ENCODE data around the gene ST6GALNAC6. TPM values are rescaled to one million over a fixed set of nuclear protein-coding genes. Genes with fewer than 3 reads are reported as not detected.
A peak's percentile ranks its signal among the peaks of the same experiment; 100 is the strongest.

ST6GALNAC6 gene
- total and polyA plus RNA-seq, 2 donors (not counting 1 experiment from before 2014, with no cell fraction given), result 68.0 to 126 TPM

DNA sequence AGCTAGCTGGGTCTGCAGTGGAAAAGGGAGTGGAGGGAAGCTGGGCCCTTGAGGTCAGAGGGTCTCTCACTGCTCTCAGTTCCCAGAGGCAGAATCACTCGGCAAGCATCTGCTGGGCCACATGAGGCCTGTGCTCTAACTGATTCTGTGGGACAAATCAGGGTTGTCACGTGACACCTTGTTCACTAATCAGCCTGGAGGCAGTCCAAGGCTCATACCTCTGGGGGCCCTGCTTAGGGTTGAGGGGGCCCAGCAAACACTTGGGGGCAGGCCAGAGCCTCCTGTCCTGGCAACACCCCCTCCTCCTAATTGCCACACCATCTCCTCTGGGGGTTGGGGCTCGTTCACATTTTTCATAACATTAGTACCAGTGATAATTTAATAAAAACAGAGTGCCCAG lies 47.3 kb upstream of the ST6GALNAC6 start:
- no peak overlapping the region for H3K9ac ChIP-seq (ENCODE audit: low read length)
- Mint-ChIP-seq H3K27ac (no peak overlapping the region), H3K4me3 (no peak overlapping the region), H3K27me3 (no peaks in the 10 kb centered on the region), H3K4me1 (peaks cover 30% of the 10 kb centered on the region), H3K9me3 (ENCODE audit: insufficient read depth) (no peaks in the 10 kb centered on the region)
- CTCF ChIA-PET, result interaction anchor here (8.0 to 12.6 kb wide), 2 partner anchors 9 to 89 kb away, joined by 85 to 310 read pairs; no protein-coding TSS in a partner anchor
- peaks cover 0 to 78% of the 10 kb centered on the region in 2 experiments for H3K36me3 ChIP-seq (replicated peaks in 1 of 2; ENCODE audit: control extremely low read depth in 1 of 2, control insufficient read depth in 1 of 2, extremely low read depth in 1 of 2, insufficient read depth in 2 of 2, low read length in 1 of 2)
- no peak overlapping the region for H2AFZ ChIP-seq (ENCODE audit: insufficient read depth, low read depth, low read length, poor library complexity, severe bottlenecking)
- peaks cover 17 to 18% of the 10 kb centered on the region in 2 donors for H3K4me1 ChIP-seq (ENCODE audit: control insufficient read depth in 2 of 2, insufficient read depth in 2 of 2, low read length in 2 of 2)
- ATAC-seq (ENCODE audit: low read depth), result no peak
- H3K79me2 ChIP-seq (ENCODE audit: control insufficient read depth, insufficient read depth, low read length), result peaks cover 41% of the 10 kb centered on the region
- no peak overlapping the region for H3K4me3 ChIP-seq (ENCODE audit: control extremely low read depth in 1 of 5, extremely low read depth in 1 of 5, insufficient read depth in 1 of 5, low read depth in 2 of 5, low read length in 4 of 5)
- 91% methylated on average over 2 of the region's 3 CpGs for WGBS (ENCODE audit: insufficient coverage)
- no peak for DNase-seq
- intact Hi-C loops (cut with micrococcal nuclease), result no loop called here
- no peaks in the 10 kb centered on the region for H3K9me3 ChIP-seq (ENCODE audit: control extremely low read depth in 1 of 3, control insufficient read depth in 2 of 3, insufficient read depth in 1 of 3, low read length in 2 of 3)
- H3K4me2 ChIP-seq (replicated peaks; ENCODE audit: low read depth, low read length, poor library complexity, severe bottlenecking), result no peak overlapping the region
- no peaks in the 10 kb centered on the region for H3K27me3 ChIP-seq (replicated peaks in 1 of 4; ENCODE audit: control extremely low read depth in 1 of 4, control insufficient read depth in 3 of 4, insufficient read depth in 4 of 4, low read length in 3 of 4)
- peaks cover 88% of the 10 kb centered on the region for H4K20me1 ChIP-seq (ENCODE audit: control insufficient read depth, insufficient read depth, low read length, poor library complexity, severe bottlenecking)
- POLR2A ChIA-PET, result interaction anchor here (0.5 kb wide), 1 partner anchor 92 kb away, joined by 3 read pairs; no protein-coding TSS in a partner anchor
- H3K27ac ChIP-seq (ENCODE audit: low read length in 2 of 2), result peak overlapping the region in 1 of 2 donors; percentile 9
- TF ChIP-seq, protein P1, sequence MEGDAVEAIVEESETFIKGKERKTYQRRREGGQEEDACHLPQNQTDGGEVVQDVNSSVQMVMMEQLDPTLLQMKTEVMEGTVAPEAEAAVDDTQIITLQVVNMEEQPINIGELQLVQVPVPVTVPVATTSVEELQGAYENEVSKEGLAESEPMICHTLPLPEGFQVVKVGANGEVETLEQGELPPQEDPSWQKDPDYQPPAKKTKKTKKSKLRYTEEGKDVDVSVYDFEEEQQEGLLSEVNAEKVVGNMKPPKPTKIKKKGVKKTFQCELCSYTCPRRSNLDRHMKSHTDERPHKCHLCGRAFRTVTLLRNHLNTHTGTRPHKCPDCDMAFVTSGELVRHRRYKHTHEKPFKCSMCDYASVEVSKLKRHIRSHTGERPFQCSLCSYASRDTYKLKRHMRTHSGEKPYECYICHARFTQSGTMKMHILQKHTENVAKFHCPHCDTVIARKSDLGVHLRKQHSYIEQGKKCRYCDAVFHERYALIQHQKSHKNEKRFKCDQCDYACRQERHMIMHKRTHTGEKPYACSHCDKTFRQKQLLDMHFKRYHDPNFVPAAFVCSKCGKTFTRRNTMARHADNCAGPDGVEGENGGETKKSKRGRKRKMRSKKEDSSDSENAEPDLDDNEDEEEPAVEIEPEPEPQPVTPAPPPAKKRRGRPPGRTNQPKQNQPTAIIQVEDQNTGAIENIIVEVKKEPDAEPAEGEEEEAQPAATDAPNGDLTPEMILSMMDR (IDR thresholded peaks at IDR 0.05), result no peak
- no peak for TF ChIP-seq EZH2 (IDR thresholded peaks at IDR 0.05; ENCODE audit: borderline replicate concordance, insufficient read depth, low read depth, low read length, poor library complexity, severe bottlenecking)

DNA sequence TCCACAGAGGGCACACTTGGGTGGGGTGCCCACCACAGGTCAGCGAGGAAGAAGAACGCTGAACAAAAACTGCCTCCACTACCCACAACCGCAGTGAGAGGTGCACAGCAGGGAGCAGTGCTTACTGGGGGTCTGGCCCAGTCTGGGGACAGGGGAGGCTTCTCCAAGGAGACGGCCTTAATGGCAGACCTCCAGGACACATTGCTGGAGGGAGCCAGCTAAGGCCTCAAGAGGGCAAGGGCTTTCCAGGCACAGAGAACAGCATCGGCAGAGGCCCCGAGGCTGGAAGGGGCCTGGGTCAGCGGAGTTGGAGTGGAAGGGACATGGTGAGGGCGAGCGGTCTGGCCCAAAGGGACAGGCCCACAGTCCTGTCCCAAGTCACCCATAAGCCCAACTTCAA lies 46.5 kb upstream of the ST6GALNAC6 start:
- peaks cover 0 to 83% of the 10 kb centered on the region in 2 experiments for H3K36me3 ChIP-seq (replicated peaks in 1 of 2; ENCODE audit: control extremely low read depth in 1 of 2, control insufficient read depth in 1 of 2, extremely low read depth in 1 of 2, insufficient read depth in 2 of 2, low read length in 1 of 2)
- no peak overlapping the region for H3K27ac Mint-ChIP-seq
- ATAC-seq (ENCODE audit: low read depth), result no peak

More for the DNA sequence above, 46.5 kb upstream of the ST6GALNAC6 start:
- TF ChIP-seq, protein P1 (IDR thresholded peaks at IDR 0.05), result no peak
- H3K9ac ChIP-seq (ENCODE audit: low read length), result no peak overlapping the region
- H3K4me3 ChIP-seq (ENCODE audit: control extremely low read depth in 1 of 5, extremely low read depth in 1 of 5, insufficient read depth in 1 of 5, low read depth in 2 of 5, low read length in 4 of 5), result no peak overlapping the region
- no peak overlapping the region for H3K27ac ChIP-seq (ENCODE audit: low read length in 2 of 2)
- Mint-ChIP-seq H3K27me3 (no peaks in the 10 kb centered on the region), H3K4me3 (no peak overlapping the region), H3K4me1 (peaks cover 30% of the 10 kb centered on the region), H3K9me3 (ENCODE audit: insufficient read depth) (no peaks in the 10 kb centered on the region)
- H4K20me1 ChIP-seq (ENCODE audit: control insufficient read depth, insufficient read depth, low read length, poor library complexity, severe bottlenecking), result peaks cover 87% of the 10 kb centered on the region
- H3K4me2 ChIP-seq (replicated peaks; ENCODE audit: low read depth, low read length, poor library complexity, severe bottlenecking), result no peak overlapping the region
- H3K79me2 ChIP-seq (ENCODE audit: control insufficient read depth, insufficient read depth, low read length), result peaks cover 36% of the 10 kb centered on the region
- WGBS (ENCODE audit: insufficient coverage), result 95% methylated on average over 4 of the region's 9 CpGs
- CTCF ChIA-PET, result interaction anchor here (5.8 to 12.6 kb wide), 3 partner anchors 10 to 171 kb away, joined by 48 to 310 read pairs (median 85); no protein-coding TSS in a partner anchor
- no peaks in the 10 kb centered on the region for H3K27me3 ChIP-seq (replicated peaks in 1 of 4; ENCODE audit: control extremely low read depth in 1 of 4, control insufficient read depth in 3 of 4, insufficient read depth in 4 of 4, low read length in 3 of 4)
- POLR2A ChIA-PET, result no interaction called here
- peaks cover 17 to 18% of the 10 kb centered on the region in 2 donors for H3K4me1 ChIP-seq (ENCODE audit: control insufficient read depth in 2 of 2, insufficient read depth in 2 of 2, low read length in 2 of 2)
- H2AFZ ChIP-seq (ENCODE audit: insufficient read depth, low read depth, low read length, poor library complexity, severe bottlenecking), result no peak overlapping the region
- H3K9me3 ChIP-seq (ENCODE audit: control extremely low read depth in 1 of 3, control insufficient read depth in 2 of 3, insufficient read depth in 1 of 3, low read length in 2 of 3), result no peaks in the 10 kb centered on the region
- DNase-seq, result no peak
- intact Hi-C loops (cut with micrococcal nuclease), result no loop called here

All from B cell (primary cell).